HUES48 (cell line): ENCODE data around the gene EVL.

Source experiments
- H3K27ac ChIP-seq: one replicate; pipeline ENCODE4 v1.7.0; 2013; ENCODE audit warnings: low read depth, low read length, inconsistent platforms
- H3K27me3 ChIP-seq: 2 replicates; pipeline ENCODE4 v1.6.1; 2013; ENCODE audit warnings: mild to moderate bottlenecking, low read length; ENCODE audit not compliant: control insufficient read depth, insufficient read depth
- H3K36me3 ChIP-seq: 2 replicates; pipeline ENCODE4 v1.6.1; 2013; ENCODE audit warnings: low read length; ENCODE audit not compliant: control insufficient read depth, insufficient read depth
- H3K4me1 ChIP-seq: 2 replicates; pipeline ENCODE4 v1.6.1; 2013; ENCODE audit warnings: mild to moderate bottlenecking, low read length; ENCODE audit not compliant: control insufficient read depth, insufficient read depth
- H3K4me3 ChIP-seq: 2 replicates; pipeline ENCODE4 v1.5.1; 2013; ENCODE audit warnings: mild to moderate bottlenecking, low read depth, low read length
- H3K9ac ChIP-seq: 2 replicates; pipeline ENCODE4 v1.6.1; 2013; ENCODE audit warnings: mild to moderate bottlenecking, low read depth, low read length, moderate library complexity
- H3K9me3 ChIP-seq: 2 replicates; pipeline ENCODE4 v1.6.1; 2013; ENCODE audit warnings: low read length; ENCODE audit not compliant: control insufficient read depth, insufficient read depth

EVL gene

GRCh38 chr14:100067971-100068959, 3.0 kb downstream of the EVL start:
- Histone ChIP-seq H3K9ac (no peak overlapping the region), H3K4me3 (no peak overlapping the region), H3K27ac (no peak overlapping the region)

GRCh38 chr14:100069161-100069800, 4.1 kb downstream of the EVL start:
- Histone ChIP-seq H3K4me3 (no peak overlapping the region), H3K9ac (no peak overlapping the region), H3K4me1 (peaks cover 8% of the 10 kb centered on the region)

More at GRCh38 chr14:100067971-100068959, 3.0 kb downstream of the EVL start:
- Histone ChIP-seq H3K4me1 (peaks cover 3% of the 10 kb centered on the region; the same call in 1 of the 2 replicates), H3K27me3 (no peaks in the 10 kb centered on the region), H3K36me3 (no peaks in the 10 kb centered on the region), H3K9me3 (no peaks in the 10 kb centered on the region)

GRCh38 chr14:100070310-100070709, 5.1 kb downstream of the EVL start:
- Histone ChIP-seq H3K27me3 (no peaks in the 10 kb centered on the region), H3K9ac (no peak overlapping the region), H3K36me3 (no peaks in the 10 kb centered on the region), H3K9me3 (no peaks in the 10 kb centered on the region), H3K4me1 (peaks cover 8% of the 10 kb centered on the region), H3K4me3 (no peak overlapping the region), H3K27ac (no peak overlapping the region)

More at GRCh38 chr14:100069161-100069800, 4.1 kb downstream of the EVL start:
- H3K36me3 ChIP-seq, result no peaks in the 10 kb centered on the region
- no peaks in the 10 kb centered on the region for H3K9me3 ChIP-seq
- H3K27me3 ChIP-seq, result no peaks in the 10 kb centered on the region
- H3K27ac ChIP-seq, result no peak overlapping the region

GRCh38 chr14:100071545-100071944, 6.3 kb downstream of the EVL start:
- Histone ChIP-seq H3K9me3 (no peaks in the 10 kb centered on the region), H3K36me3 (no peaks in the 10 kb centered on the region), H3K4me1 (peaks cover 8% of the 10 kb centered on the region), H3K27me3 (no peaks in the 10 kb centered on the region), H3K27ac (no peak overlapping the region), H3K9ac (no peak overlapping the region), H3K4me3 (no peak overlapping the region)

- no peak overlapping the region for H3K9ac ChIP-seq
- no peak overlapping the region for H3K4me3 ChIP-seq
- H3K27me3 ChIP-seq, result no peaks in the 10 kb centered on the region
- peaks cover 8% of the 10 kb centered on the region for H3K4me1 ChIP-seq
- no peaks in the 10 kb centered on the region for H3K9me3 ChIP-seq
- no peak overlapping the region for H3K27ac ChIP-seq
- no peaks in the 10 kb centered on the region for H3K36me3 ChIP-seq
Measured at GRCh38 chr14:100072783-100073346, 7.6 kb downstream of the EVL start.

GRCh38 chr14:100073576-100074430, 8.6 kb downstream of the EVL start:
- Histone ChIP-seq H3K27me3 (no peaks in the 10 kb centered on the region), H3K9ac (no peak overlapping the region), H3K9me3 (no peaks in the 10 kb centered on the region), H3K4me1 (peaks cover 11% of the 10 kb centered on the region), H3K36me3 (no peaks in the 10 kb centered on the region), H3K27ac (no peak overlapping the region), H3K4me3 (no peak overlapping the region)

- no peak overlapping the region for H3K27ac ChIP-seq
- no peaks in the 10 kb centered on the region for H3K27me3 ChIP-seq
- no peak overlapping the region for H3K9ac ChIP-seq
Measured at GRCh38 chr14:100074431-100075100, 9.3 kb downstream of the EVL start.

GRCh38 chr14:100075681-100076080, 10.5 kb downstream of the EVL start:
- Histone ChIP-seq H3K27ac (no peak overlapping the region), H3K4me3 (no peak overlapping the region), H3K9me3 (no peaks in the 10 kb centered on the region), H3K9ac (no peak overlapping the region), H3K27me3 (no peaks in the 10 kb centered on the region), H3K36me3 (no peaks in the 10 kb centered on the region), H3K4me1 (peaks cover 20% of the 10 kb centered on the region)

More at GRCh38 chr14:100074431-100075100, 9.3 kb downstream of the EVL start:
- Histone ChIP-seq H3K4me1 (peaks cover 17% of the 10 kb centered on the region), H3K4me3 (no peak overlapping the region), H3K9me3 (no peaks in the 10 kb centered on the region), H3K36me3 (no peaks in the 10 kb centered on the region)

- Histone ChIP-seq H3K27me3 (no peaks in the 10 kb centered on the region), H3K9ac (no peak overlapping the region), H3K36me3 (no peaks in the 10 kb centered on the region), H3K27ac (no peak overlapping the region), H3K4me1 (peaks cover 20% of the 10 kb centered on the region), H3K4me3 (no peak overlapping the region), H3K9me3 (no peaks in the 10 kb centered on the region)
Measured at GRCh38 chr14:100076133-100076532, 10.9 kb downstream of the EVL start.

GRCh38 chr14:100076606-100077005, 11.4 kb downstream of the EVL start:
- Histone ChIP-seq H3K27me3 (no peaks in the 10 kb centered on the region), H3K4me1 (peaks cover 20% of the 10 kb centered on the region), H3K4me3 (no peak overlapping the region), H3K27ac (no peak overlapping the region), H3K36me3 (no peaks in the 10 kb centered on the region), H3K9me3 (no peaks in the 10 kb centered on the region), H3K9ac (no peak overlapping the region)
